ENCODE results near the gene NPL.

DNA sequence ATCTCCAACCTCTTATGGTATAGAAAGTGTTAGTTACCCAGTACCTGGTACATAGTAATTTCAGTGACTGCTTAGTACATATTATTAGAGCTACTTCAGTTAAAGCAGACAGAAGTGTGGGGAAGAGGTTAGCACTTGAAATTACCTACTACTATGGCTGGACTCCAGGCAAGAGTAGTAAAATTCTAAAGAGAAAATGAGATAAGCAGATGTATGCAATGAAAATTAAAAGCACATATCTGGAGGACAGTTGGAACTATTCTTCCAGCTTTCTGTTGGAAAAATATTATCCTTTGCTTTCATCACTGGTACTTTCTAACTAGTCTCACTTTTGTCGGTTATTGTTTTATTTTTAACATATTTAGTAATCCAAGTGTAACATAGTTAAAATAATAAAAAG lies 73.3 kb downstream of the NPL start:
- TF ChIP-seq, protein P1, sequence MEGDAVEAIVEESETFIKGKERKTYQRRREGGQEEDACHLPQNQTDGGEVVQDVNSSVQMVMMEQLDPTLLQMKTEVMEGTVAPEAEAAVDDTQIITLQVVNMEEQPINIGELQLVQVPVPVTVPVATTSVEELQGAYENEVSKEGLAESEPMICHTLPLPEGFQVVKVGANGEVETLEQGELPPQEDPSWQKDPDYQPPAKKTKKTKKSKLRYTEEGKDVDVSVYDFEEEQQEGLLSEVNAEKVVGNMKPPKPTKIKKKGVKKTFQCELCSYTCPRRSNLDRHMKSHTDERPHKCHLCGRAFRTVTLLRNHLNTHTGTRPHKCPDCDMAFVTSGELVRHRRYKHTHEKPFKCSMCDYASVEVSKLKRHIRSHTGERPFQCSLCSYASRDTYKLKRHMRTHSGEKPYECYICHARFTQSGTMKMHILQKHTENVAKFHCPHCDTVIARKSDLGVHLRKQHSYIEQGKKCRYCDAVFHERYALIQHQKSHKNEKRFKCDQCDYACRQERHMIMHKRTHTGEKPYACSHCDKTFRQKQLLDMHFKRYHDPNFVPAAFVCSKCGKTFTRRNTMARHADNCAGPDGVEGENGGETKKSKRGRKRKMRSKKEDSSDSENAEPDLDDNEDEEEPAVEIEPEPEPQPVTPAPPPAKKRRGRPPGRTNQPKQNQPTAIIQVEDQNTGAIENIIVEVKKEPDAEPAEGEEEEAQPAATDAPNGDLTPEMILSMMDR (IDR thresholded peaks at IDR 0.05; ENCODE audit: insufficient read depth, low read length, poor library complexity, severe bottlenecking), result no peak
- TF ChIP-seq EZH2phosphoT487 (conservative IDR thresholded peaks at IDR 0.05; ENCODE audit: low read length), result no peak

Measured in SU-DHL-6 (cell line).